Gastrocnemius medialis (tissue), 4 donors: ENCODE results near the gene RPE65.
"Not testable (repeated sequence)": the region's sequence is repeated elsewhere in the genome, so short reads cannot be mapped to it uniquely, and the experiment has no call there.

Experiments
- CTCF ChIP-seq, 5 experiments: fragments of 450-650 bp in 3 of 5; fragments of 200-600 bp in 2 of 5; sonication (generic) in 2 of 5; IDR thresholded peaks in 4 of 5; conservative IDR thresholded peaks in 1 of 5; 1 replicate in 4 of 5; 2 replicates in 1 of 5; pipeline ENCODE4 v1.5.1; 2016 to 2019; ENCODE audit warnings: antibody characterized with exemption in 5 of 5, mild to moderate bottlenecking in 3 of 5, moderate library complexity in 3 of 5
- POLR2A ChIP-seq, 2 donors: fragments of 450-650 bp; IDR thresholded peaks; one replicate each; pipeline ENCODE4 v1.6.1; 2017; ENCODE audit warnings: antibody characterized with exemption in 2 of 2, mild to moderate bottlenecking in 2 of 2, moderate library complexity in 2 of 2

- not testable (repeated sequence) for TF ChIP-seq CTCF (IDR thresholded peaks at IDR 0.05 in 4 of 5, conservative IDR thresholded peaks at IDR 0.05 in 1 of 5); POLR2A (IDR thresholded peaks at IDR 0.05)
Observed at GRCh38 chr1:68492255-68492654, 42.5 kb upstream of the RPE65 start.
